Liver (tissue), 9 donors: ENCODE measurements around the gene GZMB. TPM values are rescaled to one million over a fixed set of nuclear protein-coding genes. Genes with fewer than 3 reads are reported as not detected.
"Not testable (repeated sequence)": the region's sequence is repeated elsewhere in the genome, so short reads cannot be mapped to it uniquely, and the experiment has no call there.

Experiments
- DNase-seq: peaks from one replicate; pipeline ENCODE4 v3.0.0-alpha.2; 2017; ENCODE audit warnings: low spot score
- H3K27ac ChIP-seq, 2 donors: one replicate each; pipeline ENCODE4 v1.7.0; 2013; ENCODE audit warnings: inconsistent platforms in 2 of 2, low read length in 2 of 2, control low read depth in 1 of 2, low read depth in 1 of 2, mild to moderate bottlenecking in 1 of 2
- H3K27me3 ChIP-seq, 4 donors: one replicate each; pipeline versions ENCODE4 v1.6.1 to v1.7.0; 2013; ENCODE audit warnings: low read length in 3 of 4, inconsistent platforms in 1 of 4, mild to moderate bottlenecking in 1 of 4, moderate library complexity in 1 of 4; ENCODE audit not compliant: control insufficient read depth in 4 of 4, insufficient read depth in 4 of 4
- H3K36me3 ChIP-seq, 4 donors: one replicate each; pipeline versions ENCODE4 v1.6.1 to v1.7.0; 2013; ENCODE audit warnings: low read length in 3 of 4, mild to moderate bottlenecking in 3 of 4, low read depth in 1 of 4, moderate library complexity in 1 of 4; ENCODE audit not compliant: control insufficient read depth in 4 of 4, insufficient read depth in 3 of 4
- H3K4me1 ChIP-seq, 4 donors: one replicate each; pipeline versions ENCODE4 v1.6.1 to v1.7.0; 2013; ENCODE audit warnings: low read length in 3 of 4, mild to moderate bottlenecking in 3 of 4, moderate library complexity in 1 of 4; ENCODE audit not compliant: control insufficient read depth in 4 of 4, insufficient read depth in 4 of 4
- H3K4me3 ChIP-seq, 3 donors: one replicate each; pipeline versions ENCODE4 v1.6.1 to v1.7.0; 2013; ENCODE audit warnings: low read length in 3 of 3, control low read depth in 1 of 3, low read depth in 1 of 3, mild to moderate bottlenecking in 1 of 3
- H3K9ac ChIP-seq, 2 donors: one replicate each; pipeline ENCODE4 v1.7.0; 2013; ENCODE audit warnings: low read length in 2 of 2, mild to moderate bottlenecking in 2 of 2, moderate library complexity in 2 of 2, control low read depth in 1 of 2, low read depth in 1 of 2
- H3K9me3 ChIP-seq, 4 donors: one replicate each; pipeline versions ENCODE4 v1.6.1 to v1.7.0; 2013; ENCODE audit warnings: low read length in 3 of 4; ENCODE audit not compliant: control insufficient read depth in 4 of 4
- FOXA1 ChIP-seq: IDR thresholded peaks from 2 replicates; pipeline ENCODE4 v1.6.1; 2016; ENCODE audit warnings: antibody characterized with exemption
- FOXA2 ChIP-seq: IDR thresholded peaks from 2 replicates; pipeline ENCODE4 v1.6.1; 2016; ENCODE audit warnings: antibody characterized with exemption
- HNF4A ChIP-seq, 2 donors: conservative IDR thresholded peaks; 2 replicates each; pipeline ENCODE4 v1.6.1; 2016; ENCODE audit warnings: antibody characterized with exemption in 2 of 2, mild to moderate bottlenecking in 2 of 2
- HNF4G ChIP-seq: IDR thresholded peaks from 2 replicates; pipeline ENCODE4 v1.6.1; 2016; ENCODE audit warnings: antibody characterized with exemption
- JUND ChIP-seq, 2 donors: IDR thresholded peaks; 2 replicates each; pipeline ENCODE4 v1.6.1; 2016; ENCODE audit warnings: antibody characterized with exemption in 2 of 2
- NR2F2 ChIP-seq: IDR thresholded peaks from 2 replicates; pipeline ENCODE4 v1.6.1; 2016; ENCODE audit warnings: antibody characterized with exemption
- SP1 ChIP-seq: IDR thresholded peaks from 2 replicates; pipeline ENCODE4 v1.6.1; 2018; ENCODE audit warnings: antibody characterized with exemption, mild to moderate bottlenecking
- TAF1 ChIP-seq: conservative IDR thresholded peaks from 2 replicates; pipeline ENCODE4 v1.6.1; 2016; ENCODE audit warnings: antibody characterized with exemption, mild to moderate bottlenecking
- WGBS: extraction: QIAGEN DNeasy Blood & Tissue Kit; methylation state at CpG from one replicate; pipeline ENCODE4 v1.1.7; 2013; 5-methylcytosine and 5-hydroxymethylcytosine counted together
- polyA plus RNA-seq, 2 donors: library from polyadenylated mRNA; stranded (reverse) in 1 of 2; unstranded in 1 of 2; fragments of 200-250 nt in 1 of 2; fragments of >200 nt in 1 of 2; fragmentation: Nextera tagmentation in 1 of 2; extraction: Ambion mirVana in 1 of 2; gene quantifications; one replicate each; pipeline versions ENCODE4 v1.2.1 to v1.2.3, GENCODE V29; 2013 to 2015
- total RNA-seq, 2 donors: library from RNA; depleted of rRNA; stranded (reverse); fragments of >200 nt; gene quantifications; one replicate each; pipeline ENCODE4 v1.2.3, GENCODE V29; 2014
- TF ChIP-seq, protein P1 (sequence below): IDR thresholded peaks from 2 replicates; pipeline ENCODE4 v1.6.1; 2016; ENCODE audit warnings: antibody characterized with exemption
- TF ChIP-seq, protein P2 (sequence below): IDR thresholded peaks from 2 replicates; pipeline ENCODE4 v1.6.1; 2016; ENCODE audit warnings: antibody characterized with exemption
- TF ChIP-seq, protein P3 (sequence below): IDR thresholded peaks from 2 replicates; pipeline ENCODE4 v1.6.1; 2016; ENCODE audit warnings: antibody characterized with exemption
- donor health status: healthy.
- donor health status: healthy.
- donor health status: healthy.
- donor health status: healthy.
- donor health status: healthy.

Gene GZMB
- total and polyA plus RNA-seq, 4 donors: 0.17 to 1.9 (median 0.63) TPM

DNA sequence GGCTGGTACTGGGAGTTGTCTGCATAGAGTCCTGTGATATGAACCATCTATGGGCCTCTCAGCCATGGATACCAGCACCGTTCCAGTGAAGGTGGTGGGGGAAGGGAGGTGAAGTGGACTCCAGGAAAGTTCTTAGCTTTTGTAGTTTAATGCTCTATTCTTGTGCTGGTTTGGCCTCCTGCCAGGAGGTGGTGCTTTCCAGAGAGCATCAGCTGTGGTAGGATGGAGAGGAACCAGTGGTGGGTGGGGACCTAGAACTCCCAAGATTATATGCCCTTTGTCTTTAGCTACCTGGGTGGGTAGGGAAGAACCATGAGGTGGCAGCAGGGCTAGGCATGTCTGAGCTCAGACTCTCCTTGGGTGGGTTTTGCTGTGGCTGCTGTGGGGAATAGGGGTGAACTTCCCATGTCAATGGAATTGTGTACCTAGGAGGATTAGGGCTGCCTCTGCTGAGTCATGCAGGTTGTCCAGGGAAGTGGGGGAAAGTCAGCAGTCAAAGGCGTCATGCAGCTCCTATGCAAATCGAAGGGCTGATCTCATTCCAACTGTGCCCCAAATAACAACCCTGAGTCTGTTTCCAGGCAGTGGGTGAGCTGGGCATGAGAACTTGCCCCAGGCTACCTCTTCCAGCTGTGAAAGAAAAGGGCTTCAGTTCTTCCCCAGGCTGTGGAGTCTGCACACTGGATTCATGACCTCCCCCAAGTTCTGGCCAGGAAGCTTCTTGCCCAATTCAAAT is 38.7 kb downstream of the GZMB start:
- TF ChIP-seq HNF4A (conservative IDR thresholded peaks at IDR 0.05) (no peak), SP1 (no peak), FOXA2 (no peak), HNF4G (no peak), TAF1 (no peak), FOXA1 (no peak), JUND (IDR thresholded peaks at IDR 0.05) (no peak), NR2F2 (no peak)
- TF ChIP-seq, protein P1, sequence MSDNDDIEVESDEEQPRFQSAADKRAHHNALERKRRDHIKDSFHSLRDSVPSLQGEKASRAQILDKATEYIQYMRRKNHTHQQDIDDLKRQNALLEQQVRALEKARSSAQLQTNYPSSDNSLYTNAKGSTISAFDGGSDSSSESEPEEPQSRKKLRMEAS: no peak
- TF ChIP-seq, protein P2, sequence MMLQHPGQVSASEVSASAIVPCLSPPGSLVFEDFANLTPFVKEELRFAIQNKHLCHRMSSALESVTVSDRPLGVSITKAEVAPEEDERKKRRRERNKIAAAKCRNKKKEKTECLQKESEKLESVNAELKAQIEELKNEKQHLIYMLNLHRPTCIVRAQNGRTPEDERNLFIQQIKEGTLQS: no peak
- TF ChIP-seq, protein P3, sequence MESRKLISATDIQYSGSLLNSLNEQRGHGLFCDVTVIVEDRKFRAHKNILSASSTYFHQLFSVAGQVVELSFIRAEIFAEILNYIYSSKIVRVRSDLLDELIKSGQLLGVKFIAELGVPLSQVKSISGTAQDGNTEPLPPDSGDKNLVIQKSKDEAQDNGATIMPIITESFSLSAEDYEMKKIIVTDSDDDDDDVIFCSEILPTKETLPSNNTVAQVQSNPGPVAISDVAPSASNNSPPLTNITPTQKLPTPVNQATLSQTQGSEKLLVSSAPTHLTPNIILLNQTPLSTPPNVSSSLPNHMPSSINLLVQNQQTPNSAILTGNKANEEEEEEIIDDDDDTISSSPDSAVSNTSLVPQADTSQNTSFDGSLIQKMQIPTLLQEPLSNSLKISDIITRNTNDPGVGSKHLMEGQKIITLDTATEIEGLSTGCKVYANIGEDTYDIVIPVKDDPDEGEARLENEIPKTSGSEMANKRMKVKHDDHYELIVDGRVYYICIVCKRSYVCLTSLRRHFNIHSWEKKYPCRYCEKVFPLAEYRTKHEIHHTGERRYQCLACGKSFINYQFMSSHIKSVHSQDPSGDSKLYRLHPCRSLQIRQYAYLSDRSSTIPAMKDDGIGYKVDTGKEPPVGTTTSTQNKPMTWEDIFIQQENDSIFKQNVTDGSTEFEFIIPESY: no peak
- Histone ChIP-seq H3K4me1 (no peaks in the 10 kb centered on the region), H3K4me3 (peak overlapping the region in 1 of 3 donors; percentile 1), H3K9me3 (peaks cover 2 to 12% (median 6%) of the 10 kb centered on the region in 4 donors), H3K27ac (no peak overlapping the region), H3K9ac (no peak overlapping the region), H3K27me3 (no peaks in the 10 kb centered on the region), H3K36me3 (no peaks in the 10 kb centered on the region)
- WGBS: 81% methylated on average over 3 of the region's 3 CpGs
- DNase-seq: no peak

DNA sequence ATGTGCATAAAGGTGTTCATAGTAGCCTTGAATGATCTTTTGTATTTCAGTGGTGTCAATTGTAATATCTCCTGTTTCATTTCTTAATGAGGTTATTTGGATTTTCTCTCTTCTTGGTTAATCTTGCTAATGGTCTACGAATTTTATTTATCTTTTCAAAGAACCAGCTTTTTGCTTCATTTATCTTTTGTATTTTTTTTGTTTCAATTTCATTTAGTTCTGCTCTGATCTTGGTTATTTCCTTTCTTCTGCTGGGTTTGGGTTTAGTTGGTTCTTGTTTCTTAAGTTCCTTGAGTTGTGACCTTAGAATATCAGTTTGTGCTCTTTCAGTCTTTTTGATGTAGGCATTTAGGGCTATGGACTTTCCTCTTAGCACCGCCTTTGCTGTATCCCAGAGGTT is 43.0 kb downstream of the GZMB start:
- DNase-seq, H3K27ac ChIP-seq, H3K27me3 ChIP-seq, H3K4me3 ChIP-seq, H3K9ac ChIP-seq, H3K4me1 ChIP-seq, H3K9me3 ChIP-seq, H3K36me3 ChIP-seq: not testable (repeated sequence)
- 74% methylated on average over 2 of the region's 2 CpGs for WGBS

DNA sequence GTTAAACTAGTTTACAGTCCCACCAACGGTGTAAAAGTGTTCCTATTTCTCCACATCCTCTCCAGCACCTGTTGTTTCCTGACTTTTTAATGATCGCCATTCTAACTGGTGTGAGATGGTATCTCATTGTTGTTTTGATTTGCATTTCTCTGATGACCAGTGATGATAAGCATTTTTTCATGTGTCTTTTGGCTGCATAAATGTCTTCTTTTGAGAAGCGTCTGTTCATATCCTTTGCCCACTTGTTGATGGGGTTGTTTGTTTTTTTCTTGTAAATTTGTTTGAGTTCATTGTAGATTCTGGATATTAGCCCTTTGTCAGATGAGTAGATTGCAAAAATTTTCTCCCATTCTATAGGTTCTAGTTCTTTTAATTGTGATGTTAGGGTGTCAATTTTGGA is 49.6 kb downstream of the GZMB start:
- 91% methylated on average over 3 of the region's 3 CpGs for WGBS
- not testable (repeated sequence) for H3K36me3 ChIP-seq, DNase-seq, H3K9ac ChIP-seq, H3K9me3 ChIP-seq, H3K27ac ChIP-seq, H3K4me3 ChIP-seq, H3K4me1 ChIP-seq, H3K27me3 ChIP-seq

Other genes starting within 250 kb of the GZMB start
- 10 to 100 TPM in 1 of 2 donors, 1 to 10 TPM in 1; 2.5 to 11.0 TPM for gene NYNRIN, start 235.2 kb downstream of the GZMB start, total RNA-seq
- gene NYNRIN, start 235.2 kb downstream of the GZMB start, polyA plus RNA-seq: under 1 TPM; 0.89 to 0.99 TPM
- under 1 TPM; 0.59 to 0.79 TPM for gene CBLN3, start 204.5 kb downstream of the GZMB start, total RNA-seq
- under 1 TPM; 0.07 to 0.33 TPM for gene CBLN3, start 204.5 kb downstream of the GZMB start, polyA plus RNA-seq
- 10 to 100 TPM; 38.2 to 40.3 TPM for gene KHNYN, start 204.2 kb downstream of the GZMB start, total RNA-seq
- gene KHNYN, start 204.2 kb downstream of the GZMB start, polyA plus RNA-seq: 10 to 100 TPM in 1 of 2 donors, 1 to 10 TPM in 1; 3.0 to 11.1 TPM
- gene SDR39U1, start 191.4 kb downstream of the GZMB start, total RNA-seq: 10 to 100 TPM; 10.8 to 17.0 TPM
- 10 to 100 TPM; 34.9 to 50.4 TPM for gene SDR39U1, start 191.4 kb downstream of the GZMB start, polyA plus RNA-seq
- not detected for gene CMA1, start 125.9 kb downstream of the GZMB start, total RNA-seq
- under 1 TPM in 1 of 2 donors, not detected in 1; 0.81 TPM for gene CMA1, start 125.9 kb downstream of the GZMB start, polyA plus RNA-seq
- 10 to 100 TPM in 1 of 2 donors, not detected in 1; 32.5 TPM for gene CTSG, start 57.9 kb downstream of the GZMB start, total RNA-seq
- 1 to 10 TPM in 1 of 2 donors, under 1 TPM in 1; 0.24 to 1.9 TPM for gene CTSG, start 57.9 kb downstream of the GZMB start, polyA plus RNA-seq
- under 1 TPM; 0.28 to 0.75 TPM for gene GZMH, start 24.5 kb downstream of the GZMB start, total RNA-seq
- 1 to 10 TPM in 1 of 2 donors, under 1 TPM in 1; 0.35 to 1.6 TPM for gene GZMH, start 24.5 kb downstream of the GZMB start, polyA plus RNA-seq